CMK (cell line): ENCODE data around the gene SDK1.

Experiments used
- DNase-seq: peaks from one replicate; pipeline ENCODE4 v3.0.0-alpha.2; 2010; ENCODE audit warnings: low read depth

Gene SDK1

GRCh38 chr7:3300651-3301448 lies at the start of gene SDK1:
TSS of gene SDK1 (plus strand) at chr7:3301252. CDS start at chr7:3301587, 335 bp downstream.
- no peak for DNase-seq

GRCh38 chr7:3254718-3255117 lies 46.3 kb upstream of the SDK1 start:
- DNase-seq, result no peak

- DNase-seq, result no peak
Observed at GRCh38 chr7:3259711-3260400, 41.2 kb upstream of the SDK1 start.

GRCh38 chr7:3260401-3260715 lies 40.7 kb upstream of the SDK1 start:
- no peak for DNase-seq

- no peak for DNase-seq
Observed at GRCh38 chr7:3264693-3265339, 36.2 kb upstream of the SDK1 start.

- DNase-seq, result no peak
Observed at GRCh38 chr7:3265388-3265787, 35.7 kb upstream of the SDK1 start.

GRCh38 chr7:3266240-3266639 lies 34.8 kb upstream of the SDK1 start:
- DNase-seq, result no peak

- DNase-seq, result no peak
Observed at GRCh38 chr7:3267966-3268690, 32.9 kb upstream of the SDK1 start.

GRCh38 chr7:3270362-3270761 lies 30.7 kb upstream of the SDK1 start:
- DNase-seq, result no peak

GRCh38 chr7:3271298-3271697 lies 29.8 kb upstream of the SDK1 start:
- no peak for DNase-seq

- DNase-seq, result no peak
Observed at GRCh38 chr7:3272691-3273141, 28.3 kb upstream of the SDK1 start.

GRCh38 chr7:3274131-3274530 lies 26.9 kb upstream of the SDK1 start:
- no peak for DNase-seq

- no peak for DNase-seq
Observed at GRCh38 chr7:3277604-3278572, 23.2 kb upstream of the SDK1 start.

- DNase-seq, result no peak
Observed at GRCh38 chr7:3279147-3279818, 21.8 kb upstream of the SDK1 start.

- DNase-seq, result no peak
Observed at GRCh38 chr7:3280445-3280844, 20.6 kb upstream of the SDK1 start.

- DNase-seq, result no peak
Observed at GRCh38 chr7:3280946-3281656, 20.0 kb upstream of the SDK1 start.

GRCh38 chr7:3282457-3282856 lies 18.6 kb upstream of the SDK1 start:
- DNase-seq, result no peak

GRCh38 chr7:3283130-3283704 lies 17.8 kb upstream of the SDK1 start:
- DNase-seq, result no peak

- DNase-seq, result no peak
Observed at GRCh38 chr7:3285652-3286051, 15.4 kb upstream of the SDK1 start.

- no peak for DNase-seq
Observed at GRCh38 chr7:3289996-3290395, 11.1 kb upstream of the SDK1 start.
